Choroid plexus epithelial cell (primary cell): ENCODE measurements around the gene RBM28.
A peak's percentile ranks its signal among the peaks of the same experiment; 100 is the strongest.

Source experiments
- DNase-seq: peaks from one replicate; pipeline ENCODE4 v3.0.0-alpha.2; 2010; ENCODE audit warnings: low read depth
- H3K4me3 ChIP-seq: 2 replicates; pipeline ENCODE4 v1.5.1; 2011; ENCODE audit warnings: low read depth, mild to moderate bottlenecking, control low read depth, low read length, moderate library complexity
- CTCF ChIP-seq: conservative IDR thresholded peaks from 2 replicates; pipeline ENCODE4 v1.5.1; 2011; ENCODE audit warnings: low read depth, mild to moderate bottlenecking, control low read depth, inconsistent platforms, low read length, moderate library complexity

Gene RBM28

GRCh38 chr7:128353610-128354009 lies 9.9 kb upstream of the RBM28 start:
- no peak for TF ChIP-seq CTCF
- no peak overlapping the region for H3K4me3 ChIP-seq
- DNase-seq = no peak

- no peak overlapping the region for H3K4me3 ChIP-seq
- no peak for DNase-seq
- TF ChIP-seq CTCF = no peak
Observed at GRCh38 chr7:128353189-128353588, 9.5 kb upstream of the RBM28 start.

- no peak overlapping the region for H3K4me3 ChIP-seq
- DNase-seq = no peak
- TF ChIP-seq CTCF = no peak
Observed at GRCh38 chr7:128352636-128353035, 8.9 kb upstream of the RBM28 start.

- peak; percentile 41 for TF ChIP-seq CTCF
- no peak overlapping the region for H3K4me3 ChIP-seq
- DNase-seq = peak; percentile 41
Observed at GRCh38 chr7:128352153-128352537, 8.4 kb upstream of the RBM28 start.

GRCh38 chr7:128351296-128352152 lies 7.8 kb upstream of the RBM28 start:
- TF ChIP-seq CTCF = no peak
- DNase-seq = no peak
- H3K4me3 ChIP-seq = no peak overlapping the region

GRCh38 chr7:128350708-128351295 lies 7.1 kb upstream of the RBM28 start:
- DNase-seq = no peak
- no peak overlapping the region for H3K4me3 ChIP-seq
- no peak for TF ChIP-seq CTCF

GRCh38 chr7:128349466-128349825 lies 5.7 kb upstream of the RBM28 start:
- no peak for DNase-seq
- no peak overlapping the region for H3K4me3 ChIP-seq
- no peak for TF ChIP-seq CTCF
